NB4 (cell line): Measurements from ENCODE around the gene SNAI1.

Source experiments
- MYC ChIP-seq: IDR thresholded peaks from 2 replicates; pipeline ENCODE4 v1.6.1; 2011; ENCODE audit warnings: low read depth, low read length
- POLR2A ChIP-seq: IDR thresholded peaks from 2 replicates; pipeline ENCODE4 v1.6.1; 2011; ENCODE audit warnings: mild to moderate bottlenecking; ENCODE audit not compliant: insufficient read length; ENCODE audit errors: extremely low read depth
- TF ChIP-seq, protein P1 (sequence below): IDR thresholded peaks from one replicate; pipeline ENCODE4 v1.5.1; 2012; ENCODE audit warnings: low read depth, low read length
- TF ChIP-seq, protein P2 (sequence below): IDR thresholded peaks from 2 replicates; pipeline ENCODE4 v1.6.1; 2011; ENCODE audit warnings: low read depth, low read length

DNA sequence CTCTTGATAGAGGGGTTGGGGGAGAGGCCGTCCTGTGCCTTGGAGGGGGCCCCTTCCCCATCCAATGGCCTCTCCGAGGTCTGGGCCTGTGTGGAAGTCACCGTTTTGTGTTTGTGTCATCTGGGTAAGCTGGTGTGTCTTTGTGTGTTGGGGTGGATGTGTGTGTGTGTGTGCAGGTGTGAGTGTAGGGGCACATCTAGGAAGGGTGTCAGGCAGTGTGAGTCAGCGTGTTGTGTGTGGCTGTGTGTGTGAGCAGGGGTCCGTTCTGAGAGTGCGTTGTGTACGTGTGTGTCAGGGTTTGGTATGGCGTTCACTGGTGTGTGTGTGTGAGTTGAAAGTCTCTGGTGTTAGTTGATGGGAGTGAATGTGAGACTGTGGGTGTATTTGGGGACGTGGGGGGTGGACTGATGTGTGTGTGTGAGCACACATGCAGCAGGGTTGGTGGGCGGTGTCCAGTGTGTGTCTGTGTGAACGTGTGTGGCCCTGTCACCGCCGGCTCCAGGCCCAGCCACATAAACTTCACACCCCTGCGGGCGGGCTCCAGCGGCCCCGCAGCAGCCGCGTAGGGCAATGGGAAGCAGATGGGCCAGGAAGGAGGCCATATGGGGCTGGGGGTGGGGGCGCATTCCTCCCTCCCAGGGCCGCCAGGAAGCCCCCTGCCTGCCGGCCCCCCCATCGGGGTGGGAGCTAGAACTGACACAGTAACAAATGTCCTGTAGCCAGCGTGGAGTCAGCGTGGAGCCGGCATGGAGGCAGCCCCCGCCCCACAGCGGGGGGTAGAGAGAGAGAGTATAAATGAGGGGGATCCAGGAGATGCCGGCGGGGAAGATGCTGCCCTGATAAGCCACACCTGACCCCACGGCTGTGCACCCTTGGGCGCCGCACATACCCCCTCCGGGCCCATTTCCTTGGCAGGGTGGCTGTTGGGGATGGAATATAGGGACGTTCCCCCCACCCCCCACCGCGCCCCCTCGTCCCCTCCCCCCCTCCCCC is 32.1 kb downstream of the SNAI1 start:
- TF ChIP-seq MYC = no peak
- TF ChIP-seq POLR2A = no peak
- TF ChIP-seq, protein P1, sequence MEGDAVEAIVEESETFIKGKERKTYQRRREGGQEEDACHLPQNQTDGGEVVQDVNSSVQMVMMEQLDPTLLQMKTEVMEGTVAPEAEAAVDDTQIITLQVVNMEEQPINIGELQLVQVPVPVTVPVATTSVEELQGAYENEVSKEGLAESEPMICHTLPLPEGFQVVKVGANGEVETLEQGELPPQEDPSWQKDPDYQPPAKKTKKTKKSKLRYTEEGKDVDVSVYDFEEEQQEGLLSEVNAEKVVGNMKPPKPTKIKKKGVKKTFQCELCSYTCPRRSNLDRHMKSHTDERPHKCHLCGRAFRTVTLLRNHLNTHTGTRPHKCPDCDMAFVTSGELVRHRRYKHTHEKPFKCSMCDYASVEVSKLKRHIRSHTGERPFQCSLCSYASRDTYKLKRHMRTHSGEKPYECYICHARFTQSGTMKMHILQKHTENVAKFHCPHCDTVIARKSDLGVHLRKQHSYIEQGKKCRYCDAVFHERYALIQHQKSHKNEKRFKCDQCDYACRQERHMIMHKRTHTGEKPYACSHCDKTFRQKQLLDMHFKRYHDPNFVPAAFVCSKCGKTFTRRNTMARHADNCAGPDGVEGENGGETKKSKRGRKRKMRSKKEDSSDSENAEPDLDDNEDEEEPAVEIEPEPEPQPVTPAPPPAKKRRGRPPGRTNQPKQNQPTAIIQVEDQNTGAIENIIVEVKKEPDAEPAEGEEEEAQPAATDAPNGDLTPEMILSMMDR = no peak
- TF ChIP-seq, protein P2, sequence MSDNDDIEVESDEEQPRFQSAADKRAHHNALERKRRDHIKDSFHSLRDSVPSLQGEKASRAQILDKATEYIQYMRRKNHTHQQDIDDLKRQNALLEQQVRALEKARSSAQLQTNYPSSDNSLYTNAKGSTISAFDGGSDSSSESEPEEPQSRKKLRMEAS = no peak
